ENCODE measurements around the gene FRAS1.

DNA sequence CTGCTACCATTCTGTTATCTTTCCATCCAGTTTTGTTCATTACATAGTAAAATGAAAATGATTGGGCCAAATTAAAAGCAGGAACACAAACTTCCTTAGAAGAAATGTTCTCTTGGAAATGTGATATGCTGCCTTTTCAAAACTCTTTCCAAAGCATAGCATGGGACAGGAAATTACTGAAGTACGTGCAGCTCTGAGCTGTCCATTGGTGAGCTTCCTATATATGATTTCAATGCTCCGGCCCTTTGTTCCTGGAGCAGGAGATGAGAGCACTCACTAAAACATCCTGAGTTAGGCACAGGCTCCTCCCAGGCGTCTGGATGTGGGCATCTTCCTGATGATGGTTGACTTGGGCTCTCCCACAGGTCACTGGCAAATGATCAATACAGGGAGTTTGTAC lies 461.4 kb downstream of the FRAS1 start:
- TF ChIP-seq EZH2 (IDR thresholded peaks at IDR 0.05), result no peak
- TF ChIP-seq POLR2AphosphoS5 (IDR thresholded peaks at IDR 0.05; ENCODE audit: borderline replicate concordance, low read depth, low read length), result no peak
- TF ChIP-seq FOXP2 (optimal IDR thresholded peaks at IDR 0.05; ENCODE audit: control extremely low read depth, extremely low read length, insufficient read depth), result no peak
